GM21786 (cell line): ENCODE results near the gene LMTK3.
"Not testable (repeated sequence)": the region's sequence is repeated elsewhere in the genome, so short reads cannot be mapped to it uniquely, and the experiment has no call there.

Experiments used
- ATAC-seq: cut with Tn5 transposase; IDR thresholded peaks from one replicate; pipeline ENCODE4 v1.9.1; 2021; ENCODE audit not compliant: unreplicated experiment

LMTK3 gene

GRCh38 chr19:48539503-48540096 lies 28.0 kb upstream of the LMTK3 start:
- no peak for ATAC-seq

GRCh38 chr19:48538057-48538456 lies 26.4 kb upstream of the LMTK3 start:
- ATAC-seq, result not testable (repeated sequence)

- no peak for ATAC-seq
Observed at GRCh38 chr19:48537541-48537940, 25.9 kb upstream of the LMTK3 start.

GRCh38 chr19:48533770-48534169 lies 22.1 kb upstream of the LMTK3 start:
- no peak for ATAC-seq

DNA sequence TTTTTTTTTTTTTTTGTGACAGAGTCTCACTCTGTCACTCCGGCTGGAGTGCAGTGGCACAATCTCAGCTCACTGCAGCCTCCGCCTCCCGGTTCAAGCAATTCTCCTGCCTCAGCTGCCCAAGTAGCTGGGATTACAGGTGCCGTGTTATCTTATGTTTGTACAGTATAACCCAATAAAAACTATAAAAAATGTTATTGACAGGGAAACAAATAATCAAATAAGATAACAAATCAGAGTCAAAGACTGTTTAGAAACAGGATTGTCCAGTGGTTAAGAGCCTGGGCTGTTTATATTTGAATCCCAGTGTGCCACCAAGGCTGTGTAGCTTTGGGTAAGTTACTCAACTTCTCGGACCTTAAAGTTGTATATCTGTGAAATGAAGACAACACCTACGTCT lies 19.1 kb upstream of the LMTK3 start:
- no peak for ATAC-seq

DNA sequence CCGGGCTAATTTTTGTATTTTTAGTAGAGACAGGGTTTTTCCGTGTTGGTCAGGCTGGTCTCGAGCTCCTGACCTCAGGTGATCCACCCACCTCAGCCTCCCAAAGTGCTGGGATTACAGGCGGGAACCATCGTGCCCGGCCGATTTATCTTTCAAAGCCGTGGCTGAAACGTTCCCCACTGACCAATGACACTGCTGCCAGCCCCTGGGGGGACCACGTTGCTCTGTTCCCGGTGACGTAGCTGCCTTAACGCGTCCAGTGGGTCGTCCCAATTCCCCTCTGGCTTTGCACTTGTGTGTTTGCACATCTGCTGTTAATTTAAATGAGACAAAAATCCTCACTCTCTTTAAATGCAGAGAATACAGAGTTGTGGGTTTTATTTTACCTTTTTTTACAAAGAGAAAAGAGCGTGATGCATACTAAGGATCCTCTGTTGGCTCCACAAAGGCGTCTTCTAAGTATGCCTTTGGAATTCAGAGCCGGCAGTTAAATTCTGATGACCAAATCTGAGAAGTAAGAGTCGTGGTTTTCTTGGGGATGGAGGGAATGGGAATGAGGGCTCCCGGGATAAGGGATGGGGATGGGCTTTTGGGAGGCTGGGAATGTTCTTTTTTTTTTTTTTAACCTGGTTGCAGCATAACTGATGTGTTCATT lies 18.6 kb upstream of the LMTK3 start:
- ATAC-seq, result no peak

- no peak for ATAC-seq
Observed at GRCh38 chr19:48529156-48529555, 17.5 kb upstream of the LMTK3 start.

GRCh38 chr19:48524732-48525131 lies 13.1 kb upstream of the LMTK3 start:
- no peak for ATAC-seq

- no peak for ATAC-seq
Observed at GRCh38 chr19:48524221-48524620, 12.6 kb upstream of the LMTK3 start.

- ATAC-seq, result no peak
Observed at GRCh38 chr19:48520134-48520533, 8.5 kb upstream of the LMTK3 start.

DNA sequence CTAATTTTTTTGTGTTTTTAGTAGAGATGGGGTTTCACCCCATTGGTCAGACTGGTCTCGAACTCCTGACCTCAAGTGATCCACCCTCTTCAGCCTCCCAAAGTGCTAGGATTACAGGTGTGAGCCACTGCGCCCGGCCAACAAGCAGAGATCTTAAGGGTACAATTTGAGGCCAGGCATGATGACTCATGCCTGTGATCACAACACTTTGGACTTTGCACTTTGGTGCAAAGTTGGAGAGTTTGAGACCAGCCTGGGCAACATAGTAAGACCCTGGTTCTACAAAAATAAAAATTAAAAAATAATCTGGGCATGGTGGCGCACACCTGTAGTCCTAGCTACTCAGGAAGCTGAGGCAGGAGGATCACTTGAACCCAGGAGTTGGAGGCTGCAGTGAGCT lies 7.8 kb upstream of the LMTK3 start:
- not testable (repeated sequence) for ATAC-seq

DNA sequence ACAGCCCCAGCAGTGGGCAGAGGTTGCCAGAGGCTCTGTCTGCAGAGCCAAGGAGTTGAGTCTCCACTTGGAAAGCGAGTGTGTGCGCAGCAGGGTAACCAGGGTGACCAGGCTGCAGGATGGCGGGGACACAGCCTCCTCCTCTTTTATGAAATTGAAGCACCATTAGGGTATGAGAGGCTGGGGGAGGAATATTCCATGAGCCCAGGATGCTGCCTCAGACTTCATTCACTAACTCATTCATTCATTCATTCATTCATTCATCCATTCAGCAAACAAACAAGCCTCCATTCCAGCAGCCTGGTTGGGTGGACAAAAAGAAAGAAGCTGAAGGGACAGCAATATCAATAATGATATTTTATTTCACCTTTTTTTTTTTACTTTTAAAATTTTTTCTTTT lies 6.6 kb upstream of the LMTK3 start:
- ATAC-seq, result no peak

DNA sequence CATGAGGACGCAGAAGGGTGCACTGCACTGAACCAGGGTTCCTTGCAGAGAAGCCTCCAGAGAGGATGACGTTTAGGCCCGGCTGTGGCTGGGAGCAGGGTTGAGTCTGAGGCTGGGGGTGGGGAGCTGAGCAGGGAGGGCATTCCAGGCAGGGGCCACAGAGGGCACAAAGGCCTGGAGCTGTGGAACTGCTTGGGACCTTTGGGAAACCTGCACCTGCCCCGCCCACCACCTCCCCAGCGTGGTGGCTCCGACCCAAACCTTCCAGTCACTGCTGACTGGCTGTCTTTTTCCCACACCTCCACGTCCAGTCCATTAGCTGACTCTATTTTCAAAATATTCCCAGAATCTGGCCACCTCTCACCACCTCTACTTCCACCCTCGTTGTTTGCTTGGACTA lies 4.9 kb upstream of the LMTK3 start:
- no peak for ATAC-seq

- ATAC-seq, result no peak
Observed at GRCh38 chr19:48514123-48514458, 2.5 kb upstream of the LMTK3 start.

DNA sequence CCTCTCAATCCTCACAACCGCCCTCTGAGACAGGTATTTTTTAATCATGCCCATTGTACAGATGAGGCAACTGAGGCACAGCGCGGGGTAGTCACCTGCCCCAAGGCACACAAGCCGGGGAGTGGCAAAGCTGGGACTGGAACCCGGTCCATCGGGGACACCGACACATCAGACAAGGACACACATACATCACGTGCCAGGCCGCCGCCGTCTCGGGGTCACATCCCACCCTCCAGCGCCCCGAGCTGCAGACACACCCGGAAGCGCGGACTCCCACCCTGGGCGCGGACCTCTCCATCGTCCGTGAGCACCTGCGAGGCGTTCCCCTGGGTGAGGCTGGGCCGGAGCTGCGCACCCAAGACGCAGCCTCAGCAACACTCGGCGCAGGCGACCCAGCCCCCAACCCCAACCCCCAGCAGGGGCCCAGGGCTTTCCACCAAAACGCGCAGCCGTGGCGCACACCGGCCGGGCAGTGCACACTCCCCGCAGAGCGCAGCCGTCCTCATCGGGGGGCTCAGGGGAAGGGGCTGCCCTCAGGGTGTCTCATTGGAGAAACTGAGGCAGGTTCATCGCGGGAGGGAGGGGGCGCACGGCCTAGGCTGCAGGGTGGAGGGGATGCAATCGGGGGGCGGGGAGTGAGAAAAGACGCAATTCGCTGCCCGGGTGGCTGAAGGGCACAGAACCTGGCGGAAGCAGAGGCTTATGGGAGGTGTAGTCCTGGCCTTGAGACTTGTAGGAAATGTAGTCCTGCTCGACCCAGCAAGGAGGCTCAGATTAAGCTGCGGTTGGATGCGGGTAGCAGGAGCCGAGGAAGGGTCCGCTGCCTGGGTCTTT lies 1.9 kb upstream of the LMTK3 start:
- ATAC-seq, result no peak

DNA sequence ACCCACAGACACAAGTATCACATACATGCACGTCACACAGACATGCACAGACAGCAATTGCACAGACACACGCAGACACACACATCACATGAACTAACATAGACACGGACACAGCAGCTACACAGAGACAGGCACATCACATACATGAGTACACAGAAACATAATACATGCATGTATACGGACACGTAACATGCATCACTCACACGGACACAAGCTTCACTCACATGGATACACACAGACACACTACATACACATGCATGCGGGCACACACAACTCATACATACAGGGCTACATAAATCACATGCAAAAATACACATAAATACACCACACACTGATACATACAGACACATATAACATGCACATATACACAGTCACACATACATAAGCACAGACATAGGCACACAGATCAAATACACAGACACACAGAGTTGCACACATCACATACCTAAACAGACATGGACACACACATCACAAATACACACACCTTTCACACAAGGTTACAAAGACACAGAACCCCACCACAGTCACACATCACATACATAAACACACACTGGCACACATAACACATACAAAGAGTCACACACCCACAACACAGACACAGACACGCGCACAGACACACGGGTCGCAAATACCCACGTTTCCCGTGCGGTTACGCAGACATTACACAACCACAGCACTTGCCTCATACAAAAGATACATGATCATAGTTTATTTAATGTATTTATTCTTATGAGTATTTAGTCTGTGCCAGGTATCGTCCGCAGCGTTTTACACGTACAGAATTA lies 1.1 kb upstream of the LMTK3 start:
- no peak for ATAC-seq

GRCh38 chr19:48511321-48511731 lies 309 bp downstream of the LMTK3 start:
- ATAC-seq, result no peak

DNA sequence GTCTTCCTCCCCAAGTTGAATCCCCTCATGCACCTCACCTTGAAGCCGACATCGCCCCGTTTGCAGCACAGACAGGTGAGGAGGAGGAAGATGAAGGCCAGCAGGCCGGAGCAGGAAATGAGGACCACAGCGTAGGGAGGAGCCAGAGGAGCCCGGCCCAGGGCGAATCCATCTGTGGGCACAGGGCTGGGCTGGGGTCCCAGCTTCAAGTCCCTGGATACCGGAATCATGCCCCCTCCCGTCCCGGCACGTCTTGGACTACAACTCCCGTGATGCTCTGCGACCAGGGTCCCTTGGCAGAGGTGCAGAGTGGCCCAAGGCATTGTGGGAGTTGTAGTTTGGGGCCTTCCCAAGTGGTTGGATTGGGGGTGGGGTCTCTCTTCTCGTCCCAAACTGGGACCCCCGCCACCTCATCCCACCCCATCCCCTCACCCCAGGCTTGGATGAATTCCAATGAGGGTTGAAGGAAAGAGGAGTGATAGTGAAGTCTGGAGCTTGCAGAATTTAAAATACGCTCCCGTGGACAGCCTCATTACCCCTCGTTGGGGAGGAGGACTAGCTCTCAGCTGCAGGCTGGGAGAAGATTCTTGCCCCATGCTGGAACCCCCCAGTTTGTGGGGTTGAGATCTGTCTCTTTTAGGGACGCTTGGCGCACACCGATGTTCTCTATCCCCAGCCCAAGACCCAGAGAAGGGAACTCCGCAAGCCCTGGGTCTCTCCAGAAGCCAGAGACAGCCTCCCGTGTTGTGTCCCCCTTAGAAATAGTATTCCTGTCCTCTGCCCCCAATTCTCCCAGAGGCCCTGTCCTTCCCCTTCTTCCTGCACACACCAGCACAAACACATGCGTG lies 990 bp downstream of the LMTK3 start:
- ATAC-seq, result no peak

- no peak for ATAC-seq
Observed at GRCh38 chr19:48509467-48510194, 2.0 kb downstream of the LMTK3 start.
